OCI-LY3 (cell line): Measurements from ENCODE around the gene CDK4.

Source experiments
- H2AFZ ChIP-seq: fragments of 200-600, 300-600 bp; shearing (Covaris generic); 2 replicates; pipeline ENCODE4 v1.6.0; 2014; ENCODE audit warnings: antibody characterized with exemption, low read depth, low read length
- H3K27ac ChIP-seq: fragments of 200-600, 300-600 bp; sonication (generic); 2 replicates; pipeline ENCODE4 v1.5.1; 2014; ENCODE audit warnings: mild to moderate bottlenecking, low read length, moderate library complexity, mixed read lengths
- H3K27me3 ChIP-seq: fragments of 200-600, 300-600 bp; sonication (generic); 2 replicates; pipeline ENCODE4 v1.6.1; 2014; ENCODE audit warnings: low read depth, low read length, mixed read lengths
- H3K36me3 ChIP-seq: fragments of 200-600, 300-600 bp; sonication (generic); replicated peaks from 2 replicates; pipeline ENCODE3; 2014; ENCODE audit warnings: low read depth, low read length, mixed read lengths
- H3K4me1 ChIP-seq: fragments of 300-600, 200-600 bp; sonication (generic); 2 replicates; pipeline ENCODE4 v1.6.1; 2014; ENCODE audit warnings: low read length, mixed read lengths
- H3K4me2 ChIP-seq: fragments of 200-600, 300-600 bp; sonication (generic); 2 replicates; pipeline ENCODE4 v1.6.1; 2014; ENCODE audit warnings: low read length, mixed read lengths
- H3K4me3 ChIP-seq: fragments of 300-600, 200-600 bp; sonication (generic); 2 replicates; pipeline ENCODE4 v1.5.1; 2014; ENCODE audit warnings: antibody characterized with exemption, mild to moderate bottlenecking, low read length, moderate library complexity
- H3K79me2 ChIP-seq: fragments of 300-600, 200-600 bp; shearing (Covaris generic); 2 replicates; pipeline ENCODE4 v1.6.1; 2014; ENCODE audit warnings: mild to moderate bottlenecking, low read length, mixed read lengths
- H3K9ac ChIP-seq: fragments of 300-600, 200-600 bp; shearing (Covaris generic); 2 replicates; pipeline ENCODE4 v1.6.0; 2014; ENCODE audit warnings: mild to moderate bottlenecking, low read length, moderate library complexity
- H3K9me3 ChIP-seq: fragments of 200-600, 300-600 bp; shearing (Covaris generic); 2 replicates; pipeline ENCODE4 v1.6.1; 2014; ENCODE audit warnings: low read length, mixed read lengths; ENCODE audit not compliant: insufficient read depth
- H4K20me1 ChIP-seq: fragments of 200-600, 300-600 bp; sonication (generic); 2 replicates; pipeline ENCODE4 v1.6.1; 2016; ENCODE audit warnings: low read length, mixed read lengths; ENCODE audit not compliant: insufficient read depth
- EZH2phosphoT487 ChIP-seq: fragments of 200-600 bp; shearing (Covaris generic); IDR thresholded peaks from 2 replicates; pipeline ENCODE4 v1.6.1; 2018; ENCODE audit warnings: antibody characterized with exemption, mixed run types, low read depth
- TF ChIP-seq, protein P1 (sequence below): fragments of 200-600, 300-600 bp; sonication (generic); IDR thresholded peaks from 2 replicates; pipeline ENCODE4 v1.5.1; 2014; ENCODE audit warnings: antibody characterized with exemption, low read length, low read depth

The CDK4 gene

DNA sequence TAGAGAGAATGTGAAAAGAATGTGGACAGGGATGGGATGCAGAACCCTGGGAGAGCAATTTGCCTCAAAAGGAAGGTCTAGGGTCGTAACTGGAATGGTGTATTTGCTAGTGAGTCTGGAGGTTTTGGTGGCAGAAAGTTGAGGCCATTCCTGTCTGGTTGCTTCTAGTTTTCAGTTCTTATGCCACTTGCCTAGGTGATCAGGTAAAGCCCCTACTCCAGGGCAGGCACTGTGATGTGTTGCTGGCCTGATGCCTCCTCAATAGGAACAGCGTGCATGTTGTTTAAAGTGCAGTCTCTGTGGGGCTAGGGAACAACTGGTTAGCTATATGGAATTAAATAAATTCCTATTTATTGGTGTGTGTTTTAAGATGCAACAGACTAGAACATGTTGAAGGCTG is 51.8 kb downstream of the CDK4 start:
- Histone ChIP-seq H2AFZ (no peak overlapping the region), H3K4me2 (no peak overlapping the region), H3K9ac (no peak overlapping the region), H3K4me1 (no peaks in the 10 kb centered on the region), H3K36me3 (peaks cover 36% of the 10 kb centered on the region), H3K27ac (no peak overlapping the region), H3K9me3 (peaks cover 5% of the 10 kb centered on the region; the same call in 1 of the 2 replicates), H3K79me2 (no peaks in the 10 kb centered on the region; the same call in 1 of the 2 replicates), H3K4me3 (no peak overlapping the region), H4K20me1 (no peaks in the 10 kb centered on the region), H3K27me3 (no peaks in the 10 kb centered on the region)
- TF ChIP-seq EZH2phosphoT487 = no peak
- TF ChIP-seq, protein P1, sequence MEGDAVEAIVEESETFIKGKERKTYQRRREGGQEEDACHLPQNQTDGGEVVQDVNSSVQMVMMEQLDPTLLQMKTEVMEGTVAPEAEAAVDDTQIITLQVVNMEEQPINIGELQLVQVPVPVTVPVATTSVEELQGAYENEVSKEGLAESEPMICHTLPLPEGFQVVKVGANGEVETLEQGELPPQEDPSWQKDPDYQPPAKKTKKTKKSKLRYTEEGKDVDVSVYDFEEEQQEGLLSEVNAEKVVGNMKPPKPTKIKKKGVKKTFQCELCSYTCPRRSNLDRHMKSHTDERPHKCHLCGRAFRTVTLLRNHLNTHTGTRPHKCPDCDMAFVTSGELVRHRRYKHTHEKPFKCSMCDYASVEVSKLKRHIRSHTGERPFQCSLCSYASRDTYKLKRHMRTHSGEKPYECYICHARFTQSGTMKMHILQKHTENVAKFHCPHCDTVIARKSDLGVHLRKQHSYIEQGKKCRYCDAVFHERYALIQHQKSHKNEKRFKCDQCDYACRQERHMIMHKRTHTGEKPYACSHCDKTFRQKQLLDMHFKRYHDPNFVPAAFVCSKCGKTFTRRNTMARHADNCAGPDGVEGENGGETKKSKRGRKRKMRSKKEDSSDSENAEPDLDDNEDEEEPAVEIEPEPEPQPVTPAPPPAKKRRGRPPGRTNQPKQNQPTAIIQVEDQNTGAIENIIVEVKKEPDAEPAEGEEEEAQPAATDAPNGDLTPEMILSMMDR = no peak

- Histone ChIP-seq H3K27me3 (no peaks in the 10 kb centered on the region), H3K4me2 (no peak overlapping the region), H3K4me1 (peaks cover 5% of the 10 kb centered on the region), H3K9ac (no peak overlapping the region), H3K27ac (no peak overlapping the region), H3K79me2 (peaks cover 9% of the 10 kb centered on the region), H4K20me1 (no peaks in the 10 kb centered on the region), H3K4me3 (no peak overlapping the region), H3K36me3 (peaks cover 26% of the 10 kb centered on the region), H2AFZ (no peak overlapping the region), H3K9me3 (no peaks in the 10 kb centered on the region)
- TF ChIP-seq EZH2phosphoT487 = no peak
- TF ChIP-seq, protein P1 = no peak
Observed at GRCh38 chr12:57698414-57698813, 53.7 kb downstream of the CDK4 start.
